Measurements from ENCODE around the gene RNLS.
"Not testable (repeated sequence)": the region's sequence is repeated elsewhere in the genome, so short reads cannot be mapped to it uniquely, and the experiment has no call there.

The RNLS gene

GRCh38 chr10:88370713-88371112 is 212.4 kb downstream of the RNLS start:
- Mint-ChIP-seq H3K4me1 (no peaks in the 10 kb centered on the region), H3K4me3 (no peak overlapping the region), H3K36me3 (ENCODE audit: low read depth) (no peaks in the 10 kb centered on the region), H3K27me3 (ENCODE audit: low read depth) (no peaks in the 10 kb centered on the region), H3K9me3 (no peaks in the 10 kb centered on the region), H3K27ac (no peak overlapping the region)
- TF ChIP-seq CTCF (IDR thresholded peaks at IDR 0.05; ENCODE audit: unreplicated experiment in 3 of 3): no peak

GRCh38 chr10:88366772-88367171 is 216.3 kb downstream of the RNLS start:
- no peak overlapping the region for H3K4me3 Mint-ChIP-seq
- no peaks in the 10 kb centered on the region for H3K27me3 Mint-ChIP-seq (ENCODE audit: low read depth)
- no peaks in the 10 kb centered on the region for H3K36me3 Mint-ChIP-seq (ENCODE audit: low read depth)
- peaks cover 11% of the 10 kb centered on the region for H3K4me1 Mint-ChIP-seq
- H3K9me3 Mint-ChIP-seq: no peaks in the 10 kb centered on the region
- TF ChIP-seq CTCF (IDR thresholded peaks at IDR 0.05; ENCODE audit: unreplicated experiment in 3 of 3): no peak
- no peak overlapping the region for H3K27ac Mint-ChIP-seq

GRCh38 chr10:88361995-88362807 is 220.9 kb downstream of the RNLS start:
- Mint-ChIP-seq H3K9me3 (no peaks in the 10 kb centered on the region), H3K27ac (peak overlapping the region; percentile 54 to 86 (median 58)), H3K4me1 (peaks cover 22% of the 10 kb centered on the region)

GRCh38 chr10:88361494-88361893 is 221.6 kb downstream of the RNLS start:
- Mint-ChIP-seq H3K4me1 (peaks cover 22% of the 10 kb centered on the region), H3K4me3 (no peak overlapping the region), H3K36me3 (ENCODE audit: low read depth) (peaks cover 3% of the 10 kb centered on the region), H3K27me3 (ENCODE audit: low read depth) (no peaks in the 10 kb centered on the region), H3K9me3 (peaks cover 4% of the 10 kb centered on the region), H3K27ac (peak overlapping the region in 2 of 3 experiments; percentile 58 to 77)
- TF ChIP-seq CTCF (IDR thresholded peaks at IDR 0.05; ENCODE audit: unreplicated experiment in 3 of 3): no peak

More at GRCh38 chr10:88361995-88362807, 220.9 kb downstream of the RNLS start:
- H3K4me3 Mint-ChIP-seq: no peak overlapping the region
- no peak for TF ChIP-seq CTCF (IDR thresholded peaks at IDR 0.05; ENCODE audit: unreplicated experiment in 3 of 3)
- H3K36me3 Mint-ChIP-seq (ENCODE audit: low read depth): no peaks in the 10 kb centered on the region
- no peaks in the 10 kb centered on the region for H3K27me3 Mint-ChIP-seq (ENCODE audit: low read depth)

- H3K36me3 Mint-ChIP-seq (ENCODE audit: low read depth): peaks cover 28% of the 10 kb centered on the region
- not testable (repeated sequence) for H3K4me3 Mint-ChIP-seq; H3K27me3 Mint-ChIP-seq (ENCODE audit: low read depth); H3K4me1 Mint-ChIP-seq; H3K27ac Mint-ChIP-seq
- H3K9me3 Mint-ChIP-seq: peaks cover 37% of the 10 kb centered on the region
Observed at GRCh38 chr10:88355750-88356149, 227.4 kb downstream of the RNLS start.

- peaks cover 2% of the 10 kb centered on the region for H3K36me3 Mint-ChIP-seq (ENCODE audit: low read depth)
- no peaks in the 10 kb centered on the region for H3K27me3 Mint-ChIP-seq (ENCODE audit: low read depth)
- peaks cover 48% of the 10 kb centered on the region for H3K4me1 Mint-ChIP-seq
- no peak overlapping the region for H3K4me3 Mint-ChIP-seq
- peak overlapping the region; percentile 12 to 84 (median 15) for H3K27ac Mint-ChIP-seq
- TF ChIP-seq CTCF (IDR thresholded peaks at IDR 0.05; ENCODE audit: unreplicated experiment in 3 of 3): no peak
- peaks cover 5% of the 10 kb centered on the region for H3K9me3 Mint-ChIP-seq
Observed at GRCh38 chr10:88347597-88348304, 235.4 kb downstream of the RNLS start.

Data from nephron (organoid).